Choroid plexus epithelial cell (primary cell): ENCODE results near the gene ARHGAP28.
"Not testable (repeated sequence)": the region's sequence is repeated elsewhere in the genome, so short reads cannot be mapped to it uniquely, and the experiment has no call there.

ENCODE experiments used
- DNase-seq: peaks from one replicate; pipeline ENCODE4 v3.0.0-alpha.2; 2010; ENCODE audit warnings: low read depth
- H3K4me3 ChIP-seq: 2 replicates; pipeline ENCODE4 v1.5.1; 2011; ENCODE audit warnings: low read depth, mild to moderate bottlenecking, control low read depth, low read length, moderate library complexity
- CTCF ChIP-seq: conservative IDR thresholded peaks from 2 replicates; pipeline ENCODE4 v1.5.1; 2011; ENCODE audit warnings: low read depth, mild to moderate bottlenecking, control low read depth, inconsistent platforms, low read length, moderate library complexity

ARHGAP28 gene

GRCh38 chr18:6837904-6838303, 108.4 kb downstream of the ARHGAP28 start:
- no peak overlapping the region for H3K4me3 ChIP-seq
- TF ChIP-seq CTCF, result no peak
- DNase-seq, result no peak

GRCh38 chr18:6842081-6842480, 112.6 kb downstream of the ARHGAP28 start:
- DNase-seq, result no peak
- no peak for TF ChIP-seq CTCF
- no peak overlapping the region for H3K4me3 ChIP-seq

GRCh38 chr18:6843308-6843707, 113.8 kb downstream of the ARHGAP28 start:
- no peak for TF ChIP-seq CTCF
- H3K4me3 ChIP-seq, result no peak overlapping the region
- no peak for DNase-seq

- not testable (repeated sequence) for DNase-seq, H3K4me3 ChIP-seq
Measured at GRCh38 chr18:6845521-6845920, 116.0 kb downstream of the ARHGAP28 start.

- no peak overlapping the region for H3K4me3 ChIP-seq
- no peak for DNase-seq
- no peak for TF ChIP-seq CTCF
Measured at GRCh38 chr18:6850396-6850795, 120.9 kb downstream of the ARHGAP28 start.

GRCh38 chr18:6851480-6851879, 122.0 kb downstream of the ARHGAP28 start:
- H3K4me3 ChIP-seq, result no peak overlapping the region
- DNase-seq, result no peak
- no peak for TF ChIP-seq CTCF

GRCh38 chr18:6854811-6855210, 125.3 kb downstream of the ARHGAP28 start:
- TF ChIP-seq CTCF, result no peak
- H3K4me3 ChIP-seq, result no peak overlapping the region

GRCh38 chr18:6855767-6856166, 126.3 kb downstream of the ARHGAP28 start:
- DNase-seq, result no peak
- no peak overlapping the region for H3K4me3 ChIP-seq
- TF ChIP-seq CTCF, result no peak

More at GRCh38 chr18:6854811-6855210, 125.3 kb downstream of the ARHGAP28 start:
- DNase-seq, result no peak
